GM21717 (cell line): Measurements from ENCODE around the gene MCCD1.
A peak's percentile ranks its signal among the peaks of the same experiment; 100 is the strongest.

ENCODE experiments used
- ATAC-seq: cut with Tn5 transposase; IDR thresholded peaks from one replicate; pipeline ENCODE4 v1.9.1; 2021; ENCODE audit warnings: mild to moderate bottlenecking, moderate library complexity; ENCODE audit not compliant: unreplicated experiment

Gene MCCD1

DNA sequence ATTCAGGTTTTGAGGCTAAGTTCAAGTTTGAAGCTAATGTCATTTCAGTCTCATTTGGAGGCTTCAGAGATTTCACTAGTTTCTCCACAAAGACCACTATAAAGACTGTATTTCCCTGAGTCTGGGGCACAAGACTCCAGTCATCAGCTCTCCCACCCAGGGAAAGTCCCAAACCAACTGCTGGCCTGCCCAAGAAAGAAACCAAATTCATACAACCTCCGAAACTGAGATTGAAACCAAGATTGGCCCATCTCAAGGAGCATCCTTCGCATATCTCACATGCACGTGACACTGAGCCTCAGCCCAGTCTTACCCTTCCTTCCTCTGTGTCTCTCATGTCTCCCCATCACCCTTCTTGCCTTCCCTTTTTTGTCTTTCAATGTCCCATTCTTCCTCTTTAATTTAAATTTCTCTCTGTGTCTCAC, 39.8 kb downstream of the MCCD1 start:
- ATAC-seq, result peak; percentile 53

- no peak for ATAC-seq
Observed at GRCh38 chr6:31569861-31570536, 41.2 kb downstream of the MCCD1 start.

GRCh38 chr6:31572041-31572911, 43.5 kb downstream of the MCCD1 start, which contains the start of gene LTA:
LTA (plus strand) TSS chr6:31572289; CDS start chr6:31572743, 454 bp downstream.
- ATAC-seq, result peak; percentile 25

DNA sequence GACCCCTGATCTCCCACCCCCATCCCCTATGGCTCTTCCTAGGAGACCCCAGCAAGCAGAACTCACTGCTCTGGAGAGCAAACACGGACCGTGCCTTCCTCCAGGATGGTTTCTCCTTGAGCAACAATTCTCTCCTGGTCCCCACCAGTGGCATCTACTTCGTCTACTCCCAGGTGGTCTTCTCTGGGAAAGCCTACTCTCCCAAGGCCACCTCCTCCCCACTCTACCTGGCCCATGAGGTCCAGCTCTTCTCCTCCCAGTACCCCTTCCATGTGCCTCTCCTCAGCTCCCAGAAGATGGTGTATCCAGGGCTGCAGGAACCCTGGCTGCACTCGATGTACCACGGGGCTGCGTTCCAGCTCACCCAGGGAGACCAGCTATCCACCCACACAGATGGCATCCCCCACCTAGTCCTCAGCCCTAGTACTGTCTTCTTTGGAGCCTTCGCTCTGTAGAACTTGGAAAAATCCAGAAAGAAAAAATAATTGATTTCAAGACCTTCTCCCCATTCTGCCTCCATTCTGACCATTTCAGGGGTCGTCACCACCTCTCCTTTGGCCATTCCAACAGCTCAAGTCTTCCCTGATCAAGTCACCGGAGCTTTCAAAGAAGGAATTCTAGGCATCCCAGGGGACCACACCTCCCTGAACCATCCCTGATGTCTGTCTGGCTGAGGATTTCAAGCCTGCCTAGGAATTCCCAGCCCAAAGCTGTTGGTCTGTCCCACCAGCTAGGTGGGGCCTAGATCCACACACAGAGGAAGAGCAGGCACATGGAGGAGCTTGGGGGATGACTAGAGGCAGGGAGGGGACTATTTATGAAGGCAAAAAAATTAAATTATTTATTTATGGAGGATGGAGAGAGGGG, 44.7 kb downstream of the MCCD1 start:
- no peak for ATAC-seq

- no peak for ATAC-seq
Observed at GRCh38 chr6:31574106-31575061, 45.6 kb downstream of the MCCD1 start.

- no peak for ATAC-seq
Observed at GRCh38 chr6:31575335-31575901, 46.7 kb downstream of the MCCD1 start, which contains the start of gene TNF. TNF (plus strand) TSS chr6:31575565; CDS start chr6:31575742, 177 bp downstream.

GRCh38 chr6:31575952-31576685, 47.4 kb downstream of the MCCD1 start:
- ATAC-seq, result no peak

DNA sequence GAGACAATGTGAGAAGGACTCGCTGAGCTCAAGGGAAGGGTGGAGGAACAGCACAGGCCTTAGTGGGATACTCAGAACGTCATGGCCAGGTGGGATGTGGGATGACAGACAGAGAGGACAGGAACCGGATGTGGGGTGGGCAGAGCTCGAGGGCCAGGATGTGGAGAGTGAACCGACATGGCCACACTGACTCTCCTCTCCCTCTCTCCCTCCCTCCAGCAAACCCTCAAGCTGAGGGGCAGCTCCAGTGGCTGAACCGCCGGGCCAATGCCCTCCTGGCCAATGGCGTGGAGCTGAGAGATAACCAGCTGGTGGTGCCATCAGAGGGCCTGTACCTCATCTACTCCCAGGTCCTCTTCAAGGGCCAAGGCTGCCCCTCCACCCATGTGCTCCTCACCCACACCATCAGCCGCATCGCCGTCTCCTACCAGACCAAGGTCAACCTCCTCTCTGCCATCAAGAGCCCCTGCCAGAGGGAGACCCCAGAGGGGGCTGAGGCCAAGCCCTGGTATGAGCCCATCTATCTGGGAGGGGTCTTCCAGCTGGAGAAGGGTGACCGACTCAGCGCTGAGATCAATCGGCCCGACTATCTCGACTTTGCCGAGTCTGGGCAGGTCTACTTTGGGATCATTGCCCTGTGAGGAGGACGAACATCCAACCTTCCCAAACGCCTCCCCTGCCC, 48.3 kb downstream of the MCCD1 start:
- ATAC-seq, result no peak

- ATAC-seq, result no peak
Observed at GRCh38 chr6:31577579-31577966, 48.8 kb downstream of the MCCD1 start.

- no peak for ATAC-seq
Observed at GRCh38 chr6:31578184-31579118, 49.7 kb downstream of the MCCD1 start.

- no peak for ATAC-seq
Observed at GRCh38 chr6:31579119-31579505, 50.4 kb downstream of the MCCD1 start.
